Activated CD8-positive, alpha-beta memory T cell treated with anti-CD3 and anti-CD28 coated beads for 36 hours (primary cell): ENCODE measurements around the gene SPTBN5. TPM values are rescaled to one million over a fixed set of nuclear protein-coding genes. Genes with fewer than 3 reads are reported as not detected.

ENCODE experiments used
- CTCF ChIA-PET: fragments of 350-600 bp; sonication (Branson Sonifier 250); formaldehyde crosslinking; loops from one replicate; lab custom pipeline; 2021; ENCODE audit warnings: antibody characterized with exemption; lab: Charles Lee
- POLR2A ChIA-PET: fragments of 350-600 bp; sonication (Branson Sonifier 250); formaldehyde crosslinking; loops from one replicate; lab custom pipeline; 2021; ENCODE audit warnings: antibody characterized with exemption; lab: Charles Lee
- total RNA-seq, 2 experiments: library from RNA; stranded (reverse); gene quantifications; one replicate each; pipeline ENCODE4 v1.2.3, GENCODE V29; 2021

SPTBN5 gene
- total RNA-seq, 2 experiments from 2014 or later, result 0.21 to 0.23 TPM

GRCh38 chr15:41894251-41894790, 468 bp upstream of the SPTBN5 start:
- POLR2A ChIA-PET, result interaction anchor here (1.0 to 1.2 kb wide), 3 partner anchors 24 to 121 kb away, joined by 3 to 6 read pairs (median 3); partner anchors contain the start of gene EHD4
- CTCF ChIA-PET, result interaction anchor here (0.9 to 1.9 kb wide), 6 partner anchors 10 to 76 kb away, joined by 3 to 9 read pairs (median 3); no protein-coding TSS in a partner anchor

GRCh38 chr15:41892621-41893421, 1.0 kb downstream of the SPTBN5 start:
- ChIA-PET POLR2A (interaction anchor here (0.8 kb wide), 1 partner anchor 79 kb away, joined by 4 read pairs; the partner anchor contains the start of gene EHD4), CTCF (interaction anchor here (2.1 to 2.5 kb wide), 2 partner anchors 12 to 44 kb away, joined by 6 to 8 read pairs; no protein-coding TSS in a partner anchor)

- ChIA-PET CTCF (interaction anchor here (0.6 to 2.5 kb wide), 3 partner anchors 13 to 683 kb away, joined by 3 to 8 read pairs (median 6); no protein-coding TSS in a partner anchor), POLR2A (interaction anchor here (0.8 kb wide), 1 partner anchor 80 kb away, joined by 4 read pairs; the partner anchor contains the start of gene EHD4)
These were observed 1.9 kb downstream of the SPTBN5 start for GRCh38 chr15:41891946-41892345.

DNA sequence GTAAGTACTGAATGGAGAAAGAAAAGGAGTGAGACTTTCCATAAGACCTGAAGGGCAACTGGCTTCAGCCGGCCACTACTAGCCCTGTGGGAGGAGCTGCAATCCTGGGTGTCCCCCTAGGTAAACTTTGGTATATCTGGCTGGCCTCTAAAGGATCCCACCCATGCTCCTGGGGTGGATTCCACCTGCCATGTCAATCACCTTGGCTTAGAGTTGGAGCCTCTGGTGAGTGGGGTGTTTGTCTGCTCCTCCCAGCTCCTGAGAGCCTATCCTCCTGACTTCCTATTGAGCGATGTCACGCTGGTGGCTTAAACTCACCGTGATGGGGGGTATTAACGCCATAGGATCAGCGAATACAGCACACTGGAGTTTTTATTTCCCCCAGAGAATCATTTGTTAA, 2.6 kb downstream of the SPTBN5 start:
- CTCF ChIA-PET, result interaction anchor here (2.5 kb wide), 1 partner anchor 13 kb away, joined by 8 read pairs; no protein-coding TSS in a partner anchor
- POLR2A ChIA-PET, result no interaction called here

GRCh38 chr15:41890050-41890690, 3.7 kb downstream of the SPTBN5 start:
- CTCF ChIA-PET, result no interaction called here
- POLR2A ChIA-PET, result no interaction called here

- ChIA-PET CTCF (no interaction called here), POLR2A (interaction anchor here (0.8 kb wide), 1 partner anchor 18 kb away, joined by 4 read pairs; no protein-coding TSS in a partner anchor)
These were observed 5.1 kb downstream of the SPTBN5 start for GRCh38 chr15:41888662-41889253.

GRCh38 chr15:41887893-41888292, 6.0 kb downstream of the SPTBN5 start:
- CTCF ChIA-PET, result no interaction called here

GRCh38 chr15:41887161-41887560, 6.7 kb downstream of the SPTBN5 start:
- ChIA-PET CTCF (no interaction called here), POLR2A (no interaction called here)

More at GRCh38 chr15:41887893-41888292, 6.0 kb downstream of the SPTBN5 start:
- POLR2A ChIA-PET, result no interaction called here

GRCh38 chr15:41886741-41887140, 7.1 kb downstream of the SPTBN5 start:
- POLR2A ChIA-PET, result no interaction called here
- CTCF ChIA-PET, result no interaction called here

GRCh38 chr15:41885841-41886240, 8.0 kb downstream of the SPTBN5 start:
- ChIA-PET POLR2A (no interaction called here), CTCF (no interaction called here)

GRCh38 chr15:41885321-41885720, 8.5 kb downstream of the SPTBN5 start:
- ChIA-PET CTCF (no interaction called here), POLR2A (interaction anchor here (0.6 kb wide), 1 partner anchor 396 kb away, joined by 3 read pairs; no protein-coding TSS in a partner anchor)

DNA sequence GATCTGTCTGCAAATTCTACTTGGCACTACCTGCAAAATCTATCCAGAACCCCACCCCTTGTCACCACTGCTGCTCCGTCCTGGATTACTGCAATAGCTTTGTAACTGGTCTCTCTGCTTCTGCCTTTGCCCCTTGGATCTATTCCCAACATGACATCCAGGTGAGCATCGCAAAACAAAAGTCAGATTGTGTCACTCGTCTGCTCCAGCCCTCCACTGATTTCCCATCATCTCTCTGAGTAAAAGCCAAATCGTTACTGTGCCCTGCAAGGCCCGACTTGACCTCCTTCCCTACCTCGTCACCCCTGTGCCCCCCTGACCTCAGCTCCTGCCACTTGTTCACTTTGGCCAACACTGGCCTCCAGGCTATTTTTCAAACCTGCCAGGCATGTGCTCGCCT, 9.4 kb downstream of the SPTBN5 start:
- CTCF ChIA-PET, result no interaction called here
- POLR2A ChIA-PET, result interaction anchor here (0.6 kb wide), 1 partner anchor 395 kb away, joined by 3 read pairs; no protein-coding TSS in a partner anchor

DNA sequence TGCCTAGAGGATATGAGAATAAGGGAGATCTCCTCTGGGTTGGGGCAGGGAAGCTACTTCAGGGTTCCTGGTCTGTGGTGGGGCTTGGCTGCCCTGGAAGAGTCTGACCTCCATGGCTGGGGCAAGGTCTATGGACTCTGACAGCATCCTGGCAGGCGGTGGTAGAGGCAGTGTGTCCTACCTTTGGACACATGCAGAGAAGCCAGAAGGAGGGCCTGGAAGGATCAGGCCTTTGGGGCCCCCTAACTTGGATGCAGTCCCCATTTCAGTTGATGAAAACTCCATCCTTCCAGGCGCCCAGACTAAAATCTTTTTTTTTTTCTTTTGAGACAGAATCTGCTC, 10.4 kb downstream of the SPTBN5 start:
- CTCF ChIA-PET, result no interaction called here
- POLR2A ChIA-PET, result no interaction called here

DNA sequence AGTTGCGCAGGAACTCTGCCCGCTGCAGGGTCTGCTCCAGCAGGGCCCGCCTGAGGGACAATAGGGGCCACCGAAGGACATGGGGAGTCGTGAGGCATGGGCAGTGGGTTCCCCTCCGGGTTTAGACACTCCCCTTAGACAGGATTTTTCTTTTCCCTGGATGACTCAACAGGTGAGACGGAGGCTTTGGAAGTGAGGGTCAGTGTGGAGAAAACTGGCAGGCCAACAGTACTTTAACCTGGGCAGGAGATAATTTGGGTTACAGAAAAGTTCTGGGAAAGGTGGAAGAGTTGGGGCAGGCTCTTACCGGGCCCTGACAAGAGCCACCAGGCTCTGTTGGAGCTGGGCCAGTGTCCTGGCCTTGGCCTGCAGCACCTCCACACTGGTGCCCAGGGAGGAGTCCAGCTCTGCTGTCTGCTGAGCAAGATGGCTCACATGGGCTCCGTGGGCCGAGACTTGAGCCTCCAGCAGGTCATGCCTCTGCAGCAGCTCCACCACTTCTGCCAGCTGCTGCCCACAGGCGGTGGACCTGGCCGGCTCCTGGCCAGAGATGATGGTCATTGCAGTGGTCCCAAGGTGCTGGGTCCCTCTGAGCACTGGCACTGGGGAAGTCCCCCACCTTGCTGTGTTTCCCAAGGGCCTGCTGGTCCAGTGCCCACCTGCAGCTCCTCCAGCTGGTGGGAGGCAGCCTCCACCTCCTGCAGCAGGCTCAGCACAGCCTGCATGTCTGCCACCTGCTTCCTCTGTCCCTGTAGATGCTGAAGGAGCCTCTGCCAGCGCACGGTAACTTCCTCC, 11.0 kb downstream of the SPTBN5 start:
- CTCF ChIA-PET, result no interaction called here
- POLR2A ChIA-PET, result no interaction called here

DNA sequence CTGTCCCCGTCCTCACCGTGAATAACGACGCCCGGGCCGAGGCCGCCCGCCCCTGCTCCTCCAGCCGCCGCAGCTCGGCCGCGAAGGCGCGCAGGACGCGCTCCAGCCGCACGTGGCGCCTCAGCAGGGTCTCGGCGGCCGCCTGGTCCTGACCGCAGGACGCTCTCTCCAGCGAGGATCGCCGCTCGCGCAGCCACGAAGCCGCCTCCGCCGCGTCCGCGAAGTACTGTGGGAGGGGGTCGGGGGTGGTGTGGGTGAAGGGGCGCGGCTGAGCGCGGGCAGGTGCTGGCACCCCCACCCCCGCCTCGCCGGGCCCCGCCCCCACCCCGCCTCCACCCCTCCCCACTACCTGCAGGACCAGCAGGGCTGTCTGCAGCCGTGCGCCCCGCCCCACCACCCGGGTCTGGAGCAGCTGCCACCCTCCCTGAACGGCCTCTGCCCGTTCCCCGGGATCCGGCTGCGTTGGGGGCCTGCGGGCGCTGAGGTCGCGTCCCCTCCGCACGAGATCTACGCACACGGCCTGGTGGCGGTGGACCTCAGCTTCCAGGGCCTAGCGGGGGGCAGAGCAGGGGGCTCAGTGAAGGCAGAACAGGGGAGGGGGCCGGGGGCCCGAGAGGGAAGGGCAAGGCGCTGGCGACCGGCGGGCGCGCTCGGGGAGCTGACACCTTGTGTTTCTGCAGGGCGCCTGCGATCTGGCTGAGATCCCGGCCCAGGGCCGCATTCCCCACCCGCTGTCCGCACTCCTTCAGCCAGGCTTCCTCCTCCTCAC, 11.7 kb downstream of the SPTBN5 start:
- POLR2A ChIA-PET, result no interaction called here
- CTCF ChIA-PET, result no interaction called here

DNA sequence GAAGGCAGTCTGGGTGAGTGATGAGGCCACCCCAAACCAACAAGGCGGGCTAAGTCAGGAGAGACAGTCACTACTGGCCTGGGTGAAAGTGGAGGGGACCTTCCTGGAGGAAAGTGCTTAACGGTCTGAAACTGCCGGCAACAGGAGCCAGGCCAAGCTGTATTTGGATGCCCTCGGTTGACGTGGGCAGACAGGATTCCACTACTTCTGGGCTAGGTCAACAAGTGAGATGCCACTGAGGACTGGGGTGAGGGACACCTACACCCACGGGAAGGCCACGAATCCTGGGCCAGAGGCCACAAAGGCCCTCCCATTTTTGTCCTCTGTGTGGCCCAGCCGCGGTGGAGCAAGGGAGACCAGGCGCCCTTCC, 12.3 kb downstream of the SPTBN5 start:
- ChIA-PET POLR2A (no interaction called here), CTCF (no interaction called here)

DNA sequence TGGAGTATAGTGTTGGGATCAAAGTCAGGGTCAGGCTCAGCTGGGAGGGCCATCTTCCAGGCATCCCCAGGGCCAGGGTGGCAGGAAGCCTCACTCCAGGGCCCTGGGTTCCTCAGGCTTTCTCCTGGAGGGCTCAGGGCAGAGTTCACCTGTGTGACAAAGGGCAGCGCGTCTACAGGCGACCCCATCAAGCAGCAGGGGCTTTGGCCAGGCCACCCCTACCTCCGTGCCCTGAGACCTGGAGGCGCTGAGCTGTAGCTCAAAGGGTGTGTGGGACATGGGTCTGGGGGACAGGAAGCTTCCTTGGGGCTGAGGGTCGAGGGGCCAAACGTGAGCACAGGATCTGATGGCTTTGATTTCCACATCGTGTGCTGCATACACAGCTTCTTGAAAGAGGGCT, 12.8 kb downstream of the SPTBN5 start:
- CTCF ChIA-PET, result no interaction called here
- POLR2A ChIA-PET, result no interaction called here
